T-cell (primary cell): ENCODE data around the gene WFIKKN2. TPM values are rescaled to one million over a fixed set of nuclear protein-coding genes. Genes with fewer than 3 reads are reported as not detected.
A peak's percentile ranks its signal among the peaks of the same experiment; 100 is the strongest.

Source experiments
- ATAC-seq, 4 experiments: fragments of 200-7000 bp in 3 of 4; fragments of 150-1000 bp in 1 of 4; cut with Tn5 transposase; replicated peaks in 1 of 4; 1 replicate in 3 of 4; 2 replicates in 1 of 4; pipeline ENCODE4 v1.10.0; 2021; ENCODE audit warnings: moderate library complexity in 3 of 4, mild to moderate bottlenecking in 2 of 4, moderate number of reproducible peaks in 1 of 4
- CTCF ChIA-PET, 2 donors: fragments of 300-600 bp; sonication (Branson Sonifier 250); formaldehyde crosslinking; loops; one replicate each; lab custom pipeline; 2022; ENCODE audit warnings: antibody characterized with exemption in 2 of 2; lab: Charles Lee
- POLR2A ChIA-PET, 2 donors: fragments of 300-600 bp; sonication (Branson Sonifier 250); formaldehyde crosslinking; loops; one replicate each; lab custom pipeline; 2022; ENCODE audit warnings: antibody characterized with exemption in 2 of 2; lab: Charles Lee
- DNase-seq, 35 experiments: peaks; one replicate each; pipeline versions ENCODE4 v3.0.0 to v3.0.0-alpha.2; 2013 to 2023
- H3K27ac ChIP-seq: one replicate; pipeline ENCODE4 v1.5.1; 2013; ENCODE audit warnings: low read length
- H3K27me3 ChIP-seq, 2 experiments: replicated peaks in 1 of 2; 1 replicate in 1 of 2; 2 replicates in 1 of 2; pipeline versions ENCODE4 v1.6.1 to v1.7.0; 2013; ENCODE audit warnings: low read length in 1 of 2, mixed read lengths in 1 of 2; ENCODE audit not compliant: control insufficient read depth in 2 of 2, insufficient read depth in 2 of 2; ENCODE audit errors: extremely low read depth in 1 of 2
- H3K36me3 ChIP-seq, 2 donors: 1 replicate in 1 of 2; 2 replicates in 1 of 2; pipeline versions ENCODE4 v1.6.1 to v1.7.0; 2013; ENCODE audit warnings: low read length in 1 of 2; ENCODE audit not compliant: control insufficient read depth in 2 of 2, insufficient read depth in 1 of 2; ENCODE audit errors: extremely low read depth in 1 of 2
- H3K4me1 ChIP-seq, 2 experiments: 1 replicate in 1 of 2; 2 replicates in 1 of 2; pipeline versions ENCODE4 v1.6.1 to v1.7.0; 2013; ENCODE audit warnings: low read length in 2 of 2, mixed read lengths in 1 of 2; ENCODE audit not compliant: insufficient read depth in 2 of 2, control insufficient read depth in 1 of 2; ENCODE audit errors: extremely low read depth in 1 of 2
- H3K4me3 ChIP-seq, 2 donors: 1 replicate in 1 of 2; 2 replicates in 1 of 2; pipeline versions ENCODE4 v1.5.1 to v1.7.0; 2013; ENCODE audit warnings: mild to moderate bottlenecking in 2 of 2, low read length in 1 of 2, moderate library complexity in 1 of 2; ENCODE audit not compliant: control insufficient read depth in 1 of 2; ENCODE audit errors: extremely low read depth in 1 of 2
- H3K9me3 ChIP-seq: 2 replicates; pipeline ENCODE4 v1.7.0; 2013
- H3K27ac Mint-ChIP-seq, 2 donors: one replicate each; pipeline ENCODE4 v1.8.0; 2020 to 2021; ENCODE audit warnings: mild to moderate bottlenecking in 2 of 2, mixed read lengths in 2 of 2
- H3K27me3 Mint-ChIP-seq, 2 donors: one replicate each; pipeline ENCODE4 v1.8.0; 2021 to 2022; ENCODE audit warnings: mixed read lengths in 2 of 2
- H3K36me3 Mint-ChIP-seq: one replicate; pipeline ENCODE4 v1.8.0; 2021; ENCODE audit warnings: mixed read lengths
- H3K4me1 Mint-ChIP-seq, 3 donors: one replicate each; pipeline ENCODE4 v1.8.0; 2020 to 2022; ENCODE audit warnings: mixed read lengths in 3 of 3, mild to moderate bottlenecking in 1 of 3
- H3K4me3 Mint-ChIP-seq, 3 donors: one replicate each; pipeline ENCODE4 v1.8.0; 2020 to 2022; ENCODE audit warnings: mild to moderate bottlenecking in 3 of 3, mixed read lengths in 3 of 3, moderate library complexity in 3 of 3
- H3K9me3 Mint-ChIP-seq, 3 donors: one replicate each; pipeline ENCODE4 v1.8.0; 2020 to 2022; ENCODE audit warnings: mixed read lengths in 3 of 3
- WGBS: methylation state at CpG from one replicate; pipeline ENCODE4 v1.1.5; 2013; ENCODE audit warnings: missing lambda C conversion rate; ENCODE audit not compliant: insufficient coverage; 5-methylcytosine and 5-hydroxymethylcytosine counted together
- total RNA-seq, 35 experiments: library from RNA in 6 of 35; stranded (reverse) in 6 of 35; fragments of 120-200 nt in 1 of 35; gene quantifications; one replicate each; pipeline versions ENCODE4 v1.2.1 to v1.2.4 and lab custom pipeline; 2013 to 2026

WFIKKN2 gene
- total RNA-seq, 5 donors from 2014 or later (not counting 1 experiment from before 2014, with no cell fraction given): not detected

GRCh38 chr17:50844117-50844700, 8.8 kb downstream of the WFIKKN2 start:
- Mint-ChIP-seq H3K27ac (no peak overlapping the region), H3K4me3 (no peak overlapping the region), H3K9me3 (no peaks in the 10 kb centered on the region), H3K27me3 (no peaks in the 10 kb centered on the region), H3K4me1 (peaks cover 0 to 3% (median 0%) of the 10 kb centered on the region in 3 donors), H3K36me3 (no peaks in the 10 kb centered on the region)
- H3K36me3 ChIP-seq: no peaks in the 10 kb centered on the region
- H3K4me3 ChIP-seq: no peak overlapping the region
- ATAC-seq (no peak), DNase-seq (peak in 1 of 35 experiments; percentile 12)
- no peak overlapping the region for H3K27ac ChIP-seq
- POLR2A ChIA-PET: no interaction called here
- CTCF ChIA-PET: interaction anchor here in 1 of 2 donors (0.6 to 1.2 kb wide), 2 partner anchors 114 to 121 kb away, joined by 3 to 6 read pairs; no protein-coding TSS in a partner anchor
- H3K4me1 ChIP-seq: no peaks in the 10 kb centered on the region
- peaks cover 0 to 3% of the 10 kb centered on the region in 2 experiments for H3K27me3 ChIP-seq
- 91% methylated on average over 7 of the region's 14 CpGs for WGBS
- no peaks in the 10 kb centered on the region for H3K9me3 ChIP-seq

GRCh38 chr17:50845240-50846147, 10.1 kb downstream of the WFIKKN2 start:
- no peak for ATAC-seq
- POLR2A ChIA-PET: no interaction called here
- H3K36me3 Mint-ChIP-seq: no peaks in the 10 kb centered on the region
- Histone ChIP-seq H3K9me3 (no peaks in the 10 kb centered on the region), H3K27ac (no peak overlapping the region), H3K4me3 (no peak overlapping the region), H3K36me3 (no peaks in the 10 kb centered on the region), H3K4me1 (no peaks in the 10 kb centered on the region), H3K27me3 (peaks cover 0 to 3% of the 10 kb centered on the region in 2 experiments)
- 92% methylated on average over 10 of the region's 12 CpGs for WGBS
- H3K4me1 Mint-ChIP-seq: peaks cover 0 to 3% (median 0%) of the 10 kb centered on the region in 3 donors
- CTCF ChIA-PET: interaction anchor here in 1 of 2 donors (0.7 to 1.2 kb wide), 3 partner anchors 102 to 209 kb away, joined by 3 read pairs; no protein-coding TSS in a partner anchor
- H3K27me3 Mint-ChIP-seq: no peaks in the 10 kb centered on the region
- H3K27ac Mint-ChIP-seq: no peak overlapping the region
- DNase-seq: no peak
- H3K9me3 Mint-ChIP-seq: no peaks in the 10 kb centered on the region
- no peak overlapping the region for H3K4me3 Mint-ChIP-seq

- H3K9me3 ChIP-seq: no peaks in the 10 kb centered on the region
- POLR2A ChIA-PET: no interaction called here
- no peaks in the 10 kb centered on the region for H3K36me3 Mint-ChIP-seq
- ATAC-seq: no peak
- H3K4me3 Mint-ChIP-seq: no peak overlapping the region
- H3K27me3 ChIP-seq: no peaks in the 10 kb centered on the region
- H3K27ac Mint-ChIP-seq: no peak overlapping the region
- H3K4me1 Mint-ChIP-seq: peaks cover 11% of the 10 kb centered on the region in 3 donors
- DNase-seq: peak in 1 of 35 experiments; percentile 1
- WGBS: 94% methylated on average over 3 of the region's 4 CpGs
- peaks cover 4 to 10% of the 10 kb centered on the region in 2 experiments for H3K4me1 ChIP-seq
- CTCF ChIA-PET: interaction anchor here in 1 of 2 donors (0.6 kb wide), 1 partner anchor 200 kb away, joined by 3 read pairs; no protein-coding TSS in a partner anchor
- no peaks in the 10 kb centered on the region for H3K27me3 Mint-ChIP-seq
- H3K4me3 ChIP-seq: no peak overlapping the region
- H3K27ac ChIP-seq: no peak overlapping the region
- no peaks in the 10 kb centered on the region for H3K36me3 ChIP-seq
- no peaks in the 10 kb centered on the region for H3K9me3 Mint-ChIP-seq
Measured at GRCh38 chr17:50847566-50847965, 12.2 kb downstream of the WFIKKN2 start.

- no peaks in the 10 kb centered on the region for H3K9me3 ChIP-seq
- peaks cover 4 to 12% of the 10 kb centered on the region in 2 experiments for H3K4me1 ChIP-seq
- Mint-ChIP-seq H3K27ac (no peak overlapping the region), H3K4me3 (no peak overlapping the region), H3K9me3 (no peaks in the 10 kb centered on the region), H3K36me3 (no peaks in the 10 kb centered on the region), H3K27me3 (no peaks in the 10 kb centered on the region), H3K4me1 (peaks cover 15 to 16% (median 16%) of the 10 kb centered on the region in 3 donors)
- POLR2A ChIA-PET: no interaction called here
- H3K4me3 ChIP-seq: no peak overlapping the region
- CTCF ChIA-PET: interaction anchor here in 1 of 2 donors (1.1 kb wide), 1 partner anchor 64 kb away, joined by 3 read pairs; no protein-coding TSS in a partner anchor
- WGBS: 92% methylated on average over 2 of the region's 3 CpGs
- DNase-seq (peak in 1 of 35 experiments; percentile 1), ATAC-seq (no peak)
- no peak overlapping the region for H3K27ac ChIP-seq
- no peaks in the 10 kb centered on the region for H3K36me3 ChIP-seq
- no peaks in the 10 kb centered on the region for H3K27me3 ChIP-seq
Measured at GRCh38 chr17:50848039-50848438, 12.7 kb downstream of the WFIKKN2 start.

- ATAC-seq: no peak
Measured at GRCh38 chr17:50848711-50849110, 13.3 kb downstream of the WFIKKN2 start.

GRCh38 chr17:50850640-50851039, 15.3 kb downstream of the WFIKKN2 start:
- WGBS: 81% methylated on average over 3 of the region's 7 CpGs
- Mint-ChIP-seq H3K9me3 (no peaks in the 10 kb centered on the region), H3K4me1 (peaks cover 15 to 20% (median 16%) of the 10 kb centered on the region in 3 donors), H3K27me3 (no peaks in the 10 kb centered on the region), H3K36me3 (no peaks in the 10 kb centered on the region), H3K4me3 (no peak overlapping the region), H3K27ac (no peak overlapping the region)
- peaks cover 4 to 12% of the 10 kb centered on the region in 2 experiments for H3K4me1 ChIP-seq
- H3K36me3 ChIP-seq: no peaks in the 10 kb centered on the region
- no peaks in the 10 kb centered on the region for H3K9me3 ChIP-seq
- H3K4me3 ChIP-seq: no peak overlapping the region
- H3K27me3 ChIP-seq: no peaks in the 10 kb centered on the region
- ATAC-seq (no peak), DNase-seq (peak in 1 of 35 experiments; percentile 1)
- CTCF ChIA-PET: interaction anchor here in 1 of 2 donors (1.1 to 5.1 kb wide), 3 partner anchors 9 to 104 kb away, joined by 3 to 80 read pairs (median 11); partner anchors contain the start of gene TOB1
- POLR2A ChIA-PET: interaction anchor here (0.5 to 0.7 kb wide), 4 partner anchors 9 to 117 kb away, joined by 3 to 7 read pairs (median 4); no protein-coding TSS in a partner anchor
- H3K27ac ChIP-seq: no peak overlapping the region

More at GRCh38 chr17:50848711-50849110, 13.3 kb downstream of the WFIKKN2 start:
- CTCF ChIA-PET: interaction anchor here in 1 of 2 donors (0.8 to 1.1 kb wide), 3 partner anchors 14 to 108 kb away, joined by 3 read pairs; no protein-coding TSS in a partner anchor
- Mint-ChIP-seq H3K36me3 (no peaks in the 10 kb centered on the region), H3K4me3 (no peak overlapping the region), H3K27ac (no peak overlapping the region), H3K27me3 (no peaks in the 10 kb centered on the region), H3K4me1 (peaks cover 15 to 16% (median 16%) of the 10 kb centered on the region in 3 donors), H3K9me3 (no peaks in the 10 kb centered on the region)
- POLR2A ChIA-PET: interaction anchor here in 1 of 2 donors (0.7 kb wide), 1 partner anchor 12 kb away, joined by 3 read pairs; no protein-coding TSS in a partner anchor
- H3K4me3 ChIP-seq: no peak overlapping the region
- WGBS: no CpG with 5 or more reads among the region's 2 CpGs
- no peak overlapping the region for H3K27ac ChIP-seq
- no peaks in the 10 kb centered on the region for H3K36me3 ChIP-seq
- DNase-seq: peak in 1 of 35 experiments; percentile 3
- H3K27me3 ChIP-seq: no peaks in the 10 kb centered on the region
- H3K9me3 ChIP-seq: no peaks in the 10 kb centered on the region
- H3K4me1 ChIP-seq: peaks cover 4 to 12% of the 10 kb centered on the region in 2 experiments
